NT2/D1 (cell line): ENCODE measurements around the gene PTPN22.

Experiments
- SUZ12 ChIP-seq: IDR thresholded peaks from 2 replicates; pipeline ENCODE4 v1.6.1; 2011; ENCODE audit not compliant: insufficient read length, insufficient read depth; ENCODE audit errors: extremely low read depth
- YY1 ChIP-seq: IDR thresholded peaks from 2 replicates; pipeline ENCODE4 v1.6.1; 2011; ENCODE audit not compliant: insufficient read length, insufficient read depth
- ZNF274 ChIP-seq: IDR thresholded peaks from 2 replicates; pipeline ENCODE4 v1.6.1; 2011; ENCODE audit warnings: mild to moderate bottlenecking, low read depth, low read length

DNA sequence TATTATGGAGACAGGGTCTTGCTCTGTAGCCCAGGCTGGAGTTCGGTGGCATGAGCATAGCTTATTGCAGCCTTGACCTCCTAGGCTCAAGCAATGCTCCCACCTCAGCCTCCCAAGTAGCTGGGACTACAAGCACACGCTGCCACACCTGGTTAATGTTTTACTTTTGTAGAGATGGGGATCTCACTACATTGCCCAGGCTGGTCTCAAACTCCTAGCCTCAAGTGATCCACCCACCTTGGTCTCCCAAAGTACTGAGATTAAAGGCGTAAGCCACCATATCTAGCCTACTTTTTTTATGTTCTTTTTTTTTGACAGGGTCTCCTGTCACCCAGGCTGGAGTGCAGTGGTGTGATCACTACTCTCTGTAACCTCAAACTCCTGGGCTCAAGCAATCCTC, 21.8 kb upstream of the PTPN22 start:
- TF ChIP-seq SUZ12 (no peak), YY1 (no peak), ZNF274 (no peak)
